ENCODE data around the gene SCN5A. TPM values are rescaled to one million over a fixed set of nuclear protein-coding genes. Genes with fewer than 3 reads are reported as not detected.

Gene SCN5A
- total and polyA plus RNA-seq, 2 of the 13 experiments (the other 11 are each of a cell fraction or from before 2014, with no cell fraction given), result 0.22 TPM; not detected in 1

GRCh38 chr3:38580450-38581382 is 68.8 kb downstream of the SCN5A start (continued):
- TF ChIP-seq CREM (IDR thresholded peaks at IDR 0.05), result no peak
- TF ChIP-seq CREM (CRISPR knock-in tag; IDR thresholded peaks at IDR 0.05), result no peak
- no peak for TF ChIP-seq ZNF432 (CRISPR knock-in tag; IDR thresholded peaks at IDR 0.05; ENCODE audit: borderline replicate concordance)
- TF ChIP-seq, protein P1, sequence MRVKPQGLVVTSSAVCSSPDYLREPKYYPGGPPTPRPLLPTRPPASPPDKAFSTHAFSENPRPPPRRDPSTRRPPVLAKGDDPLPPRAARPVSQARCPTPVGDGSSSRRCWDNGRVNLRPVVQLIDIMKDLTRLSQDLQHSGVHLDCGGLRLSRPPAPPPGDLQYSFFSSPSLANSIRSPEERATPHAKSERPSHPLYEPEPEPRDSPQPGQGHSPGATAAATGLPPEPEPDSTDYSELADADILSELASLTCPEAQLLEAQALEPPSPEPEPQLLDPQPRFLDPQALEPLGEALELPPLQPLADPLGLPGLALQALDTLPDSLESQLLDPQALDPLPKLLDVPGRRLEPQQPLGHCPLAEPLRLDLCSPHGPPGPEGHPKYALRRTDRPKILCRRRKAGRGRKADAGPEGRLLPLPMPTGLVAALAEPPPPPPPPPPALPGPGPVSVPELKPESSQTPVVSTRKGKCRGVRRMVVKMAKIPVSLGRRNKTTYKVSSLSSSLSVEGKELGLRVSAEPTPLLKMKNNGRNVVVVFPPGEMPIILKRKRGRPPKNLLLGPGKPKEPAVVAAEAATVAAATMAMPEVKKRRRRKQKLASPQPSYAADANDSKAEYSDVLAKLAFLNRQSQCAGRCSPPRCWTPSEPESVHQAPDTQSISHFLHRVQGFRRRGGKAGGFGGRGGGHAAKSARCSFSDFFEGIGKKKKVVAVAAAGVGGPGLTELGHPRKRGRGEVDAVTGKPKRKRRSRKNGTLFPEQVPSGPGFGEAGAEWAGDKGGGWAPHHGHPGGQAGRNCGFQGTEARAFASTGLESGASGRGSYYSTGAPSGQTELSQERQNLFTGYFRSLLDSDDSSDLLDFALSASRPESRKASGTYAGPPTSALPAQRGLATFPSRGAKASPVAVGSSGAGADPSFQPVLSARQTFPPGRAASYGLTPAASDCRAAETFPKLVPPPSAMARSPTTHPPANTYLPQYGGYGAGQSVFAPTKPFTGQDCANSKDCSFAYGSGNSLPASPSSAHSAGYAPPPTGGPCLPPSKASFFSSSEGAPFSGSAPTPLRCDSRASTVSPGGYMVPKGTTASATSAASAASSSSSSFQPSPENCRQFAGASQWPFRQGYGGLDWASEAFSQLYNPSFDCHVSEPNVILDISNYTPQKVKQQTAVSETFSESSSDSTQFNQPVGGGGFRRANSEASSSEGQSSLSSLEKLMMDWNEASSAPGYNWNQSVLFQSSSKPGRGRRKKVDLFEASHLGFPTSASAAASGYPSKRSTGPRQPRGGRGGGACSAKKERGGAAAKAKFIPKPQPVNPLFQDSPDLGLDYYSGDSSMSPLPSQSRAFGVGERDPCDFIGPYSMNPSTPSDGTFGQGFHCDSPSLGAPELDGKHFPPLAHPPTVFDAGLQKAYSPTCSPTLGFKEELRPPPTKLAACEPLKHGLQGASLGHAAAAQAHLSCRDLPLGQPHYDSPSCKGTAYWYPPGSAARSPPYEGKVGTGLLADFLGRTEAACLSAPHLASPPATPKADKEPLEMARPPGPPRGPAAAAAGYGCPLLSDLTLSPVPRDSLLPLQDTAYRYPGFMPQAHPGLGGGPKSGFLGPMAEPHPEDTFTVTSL (CRISPR knock-in tag; IDR thresholded peaks at IDR 0.05; ENCODE audit: borderline replicate concordance), result no peak
- no peak for TF ChIP-seq SSRP1 (CRISPR knock-in tag; IDR thresholded peaks at IDR 0.05)
- no peak for TF ChIP-seq JDP2 (CRISPR knock-in tag; IDR thresholded peaks at IDR 0.05; ENCODE audit: borderline replicate concordance)
